Fibroblast of peridontal ligament (primary cell): ENCODE measurements around the gene RHBDD2.
A peak's percentile ranks its signal among the peaks of the same experiment; 100 is the strongest.
"Not testable (repeated sequence)": the region's sequence is repeated elsewhere in the genome, so short reads cannot be mapped to it uniquely, and the experiment has no call there.

Experiments used
- DNase-seq: peaks from one replicate; pipeline ENCODE4 v3.0.0-alpha.2; 2010; ENCODE audit errors: extremely low read depth

Gene RHBDD2

GRCh38 chr7:75866489-75867389 lies 12.1 kb upstream of the RHBDD2 start:
- peak; percentile 64 for DNase-seq

GRCh38 chr7:75867390-75867717 lies 11.5 kb upstream of the RHBDD2 start:
- peak; percentile 40 for DNase-seq

- DNase-seq = no peak
Measured at GRCh38 chr7:75868153-75868552, 10.7 kb upstream of the RHBDD2 start.

GRCh38 chr7:75869776-75870379 lies 9.0 kb upstream of the RHBDD2 start:
- DNase-seq = no peak

GRCh38 chr7:75870557-75871161 lies 8.2 kb upstream of the RHBDD2 start:
- no peak for DNase-seq

GRCh38 chr7:75872073-75872782 lies 6.6 kb upstream of the RHBDD2 start:
- no peak for DNase-seq

- DNase-seq = not testable (repeated sequence)
Measured at GRCh38 chr7:75874180-75874579, 4.7 kb upstream of the RHBDD2 start.

GRCh38 chr7:75875113-75876080 lies 3.4 kb upstream of the RHBDD2 start:
- no peak for DNase-seq

GRCh38 chr7:75876126-75876881 lies 2.5 kb upstream of the RHBDD2 start:
- DNase-seq = no peak

- DNase-seq = no peak
Measured at GRCh38 chr7:75878312-75878768, 494 bp upstream of the RHBDD2 start.

- peak; percentile 65 for DNase-seq
Measured at GRCh38 chr7:75879771-75880184, 944 bp downstream of the RHBDD2 start.

- DNase-seq = no peak
Measured at GRCh38 chr7:75880242-75880641, 1.4 kb downstream of the RHBDD2 start.

- DNase-seq = peak; percentile 29
Measured at GRCh38 chr7:75881436-75882095, 2.7 kb downstream of the RHBDD2 start.

- not testable (repeated sequence) for DNase-seq
Measured at GRCh38 chr7:75883265-75883824, 4.5 kb downstream of the RHBDD2 start.

- DNase-seq = no peak
Measured at GRCh38 chr7:75884476-75884875, 5.6 kb downstream of the RHBDD2 start.

GRCh38 chr7:75885036-75885435 lies 6.2 kb downstream of the RHBDD2 start:
- DNase-seq = no peak

- DNase-seq = no peak
Measured at GRCh38 chr7:75887669-75888369, 9.0 kb downstream of the RHBDD2 start.

- DNase-seq = no peak
Measured at GRCh38 chr7:75888464-75889222, 9.8 kb downstream of the RHBDD2 start.
